Suprapubic skin (tissue), 3 donors: ENCODE results near the gene PRDM1.

Source experiments
- POLR2AphosphoS5 ChIP-seq, 3 donors: sonication (generic); formaldehyde crosslinking; IDR thresholded peaks; one replicate each; pipeline ENCODE4 v1.6.1; 2017; ENCODE audit warnings: antibody characterized with exemption in 3 of 3
- TF ChIP-seq, protein P1 (sequence below), 2 donors: fragments of 200-600 bp in 1 of 2; fragments of 450-650 bp in 1 of 2; sonication (generic) in 1 of 2; IDR thresholded peaks; one replicate each; pipeline ENCODE4 v1.5.1; 2016 to 2019; ENCODE audit warnings: antibody characterized with exemption in 2 of 2, mild to moderate bottlenecking in 1 of 2, moderate library complexity in 1 of 2

GRCh38 chr6:106114492-106114891 is 28.4 kb downstream of the PRDM1 start:
- TF ChIP-seq, protein P1, sequence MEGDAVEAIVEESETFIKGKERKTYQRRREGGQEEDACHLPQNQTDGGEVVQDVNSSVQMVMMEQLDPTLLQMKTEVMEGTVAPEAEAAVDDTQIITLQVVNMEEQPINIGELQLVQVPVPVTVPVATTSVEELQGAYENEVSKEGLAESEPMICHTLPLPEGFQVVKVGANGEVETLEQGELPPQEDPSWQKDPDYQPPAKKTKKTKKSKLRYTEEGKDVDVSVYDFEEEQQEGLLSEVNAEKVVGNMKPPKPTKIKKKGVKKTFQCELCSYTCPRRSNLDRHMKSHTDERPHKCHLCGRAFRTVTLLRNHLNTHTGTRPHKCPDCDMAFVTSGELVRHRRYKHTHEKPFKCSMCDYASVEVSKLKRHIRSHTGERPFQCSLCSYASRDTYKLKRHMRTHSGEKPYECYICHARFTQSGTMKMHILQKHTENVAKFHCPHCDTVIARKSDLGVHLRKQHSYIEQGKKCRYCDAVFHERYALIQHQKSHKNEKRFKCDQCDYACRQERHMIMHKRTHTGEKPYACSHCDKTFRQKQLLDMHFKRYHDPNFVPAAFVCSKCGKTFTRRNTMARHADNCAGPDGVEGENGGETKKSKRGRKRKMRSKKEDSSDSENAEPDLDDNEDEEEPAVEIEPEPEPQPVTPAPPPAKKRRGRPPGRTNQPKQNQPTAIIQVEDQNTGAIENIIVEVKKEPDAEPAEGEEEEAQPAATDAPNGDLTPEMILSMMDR (IDR thresholded peaks at IDR 0.05): no peak
- no peak for TF ChIP-seq POLR2AphosphoS5 (IDR thresholded peaks at IDR 0.05)
